GM12892 (cell line): Measurements from ENCODE around the gene NFKB1.

ENCODE experiments used
- POLR2A ChIP-seq: IDR thresholded peaks from 2 replicates; pipeline ENCODE4 v1.6.1; 2011; ENCODE audit warnings: low read depth, low read length, control low read depth
- POLR2AphosphoS5 ChIP-seq: IDR thresholded peaks from 2 replicates; pipeline ENCODE4 v1.6.1; 2011; ENCODE audit warnings: low read depth, low read length, control low read depth

GRCh38 chr4:102565696-102566095 lies 64.5 kb downstream of the NFKB1 start:
- TF ChIP-seq POLR2AphosphoS5 (no peak), POLR2A (no peak)
